Ishikawa (cell line): Measurements from ENCODE around the gene TXLNA.

Experiments
- CREB1 ChIP-seq: IDR thresholded peaks from 2 replicates; pipeline ENCODE4 v1.6.1; 2012; ENCODE audit warnings: low read depth
- EGR1 ChIP-seq: IDR thresholded peaks from 2 replicates; pipeline ENCODE4 v1.6.1; 2012
- EP300 ChIP-seq: IDR thresholded peaks from 2 replicates; pipeline ENCODE4 v1.6.1; 2012; ENCODE audit warnings: borderline replicate concordance
- RAD21 ChIP-seq: IDR thresholded peaks from 2 replicates; pipeline ENCODE4 v1.6.1; 2012; ENCODE audit warnings: low read depth
- YY1 ChIP-seq: IDR thresholded peaks from 2 replicates; pipeline ENCODE4 v1.6.1; 2012; ENCODE audit warnings: low read depth
- TF ChIP-seq, protein P1 (sequence below): IDR thresholded peaks from 2 replicates; pipeline ENCODE4 v1.6.1; 2012

DNA sequence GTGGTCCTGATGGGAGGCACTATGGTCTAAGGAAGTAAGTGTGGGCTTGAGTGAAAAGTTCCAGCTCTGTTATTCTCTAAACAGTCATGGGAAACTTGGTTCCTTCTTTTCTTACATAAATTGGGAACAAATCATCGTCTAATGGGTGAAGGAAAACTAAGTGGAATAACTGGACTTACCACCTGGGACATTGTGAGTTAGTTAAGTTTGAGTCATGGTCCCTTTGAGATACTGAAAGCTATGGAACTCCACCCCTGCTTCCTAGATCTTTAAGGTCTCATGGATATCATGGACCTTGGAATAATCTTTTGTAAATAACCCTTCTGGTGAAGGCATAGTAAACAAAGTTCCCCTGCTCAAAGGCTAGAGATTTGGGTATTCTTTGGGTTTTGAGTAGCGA is 16.1 kb upstream of the TXLNA start:
- TF ChIP-seq CREB1 (no peak), EGR1 (no peak), RAD21 (no peak), YY1 (no peak), EP300 (no peak)
- TF ChIP-seq, protein P1, sequence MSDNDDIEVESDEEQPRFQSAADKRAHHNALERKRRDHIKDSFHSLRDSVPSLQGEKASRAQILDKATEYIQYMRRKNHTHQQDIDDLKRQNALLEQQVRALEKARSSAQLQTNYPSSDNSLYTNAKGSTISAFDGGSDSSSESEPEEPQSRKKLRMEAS: no peak
